HuH-7.5 (cell line): ENCODE results near the gene ST7.

Experiments
- DNase-seq: peaks from one replicate; pipeline ENCODE4 v3.0.0; 2011; ENCODE audit warnings: low spot score

Gene ST7

DNA sequence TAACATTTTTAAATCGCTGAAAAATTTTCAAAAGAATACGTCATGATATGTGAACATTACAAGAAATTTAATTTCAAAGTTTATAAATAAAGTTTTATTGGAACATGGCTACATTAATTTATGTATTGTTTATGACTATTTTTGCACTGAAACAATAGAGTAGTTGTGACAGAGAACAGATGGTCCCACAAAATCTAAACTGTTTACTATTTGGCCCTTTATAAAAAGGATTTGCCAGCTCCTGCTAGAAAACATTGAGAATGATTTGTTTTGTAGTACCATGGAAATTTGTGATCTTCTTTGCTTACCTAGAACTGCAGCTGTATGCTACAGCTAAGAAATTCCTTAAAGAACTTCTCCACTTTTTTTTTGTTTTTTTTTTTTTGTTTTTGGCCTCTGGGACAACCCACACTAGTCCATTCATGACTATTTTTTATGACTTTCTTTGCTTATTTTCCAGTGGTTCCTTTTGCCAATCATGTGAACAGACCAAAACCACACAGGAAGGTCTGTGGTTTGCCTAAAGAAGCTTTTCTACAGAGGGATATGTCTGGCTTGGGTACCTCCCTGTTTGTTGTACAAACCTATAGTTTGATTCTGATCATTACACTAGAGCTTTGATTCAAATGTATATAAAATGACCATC is 55.7 kb downstream of the ST7 start:
- DNase-seq = no peak

DNA sequence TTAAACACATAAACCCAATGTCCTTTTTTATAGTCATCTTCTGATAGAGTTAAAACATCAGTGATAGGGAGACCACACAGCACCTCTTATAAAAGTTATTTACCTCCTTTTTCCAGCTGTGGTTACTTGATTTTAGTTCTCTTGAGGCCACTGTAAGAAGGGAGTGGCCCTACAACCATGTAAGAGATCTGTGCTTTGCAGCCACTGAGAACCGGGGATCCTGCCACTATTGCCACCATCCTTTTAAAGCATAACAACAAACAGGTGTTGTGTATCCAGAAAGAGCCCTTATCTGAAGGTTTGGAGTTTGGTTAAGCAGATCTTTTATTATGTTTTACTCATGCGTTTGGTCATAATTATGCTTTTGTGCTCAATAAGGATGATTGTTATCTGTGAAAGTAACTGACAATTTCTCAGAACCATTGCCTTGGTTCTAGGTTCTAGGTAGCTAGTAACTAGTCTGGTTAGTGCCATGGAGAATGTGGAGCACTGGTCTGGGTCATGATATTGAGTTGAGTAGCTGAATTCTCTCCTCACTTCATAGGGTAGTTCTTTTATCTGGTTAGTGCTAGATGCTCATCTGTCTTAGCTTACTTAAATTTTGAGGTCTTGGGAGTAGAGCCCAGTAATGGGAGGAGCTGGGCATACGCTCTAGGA is 56.5 kb downstream of the ST7 start:
- DNase-seq = no peak

DNA sequence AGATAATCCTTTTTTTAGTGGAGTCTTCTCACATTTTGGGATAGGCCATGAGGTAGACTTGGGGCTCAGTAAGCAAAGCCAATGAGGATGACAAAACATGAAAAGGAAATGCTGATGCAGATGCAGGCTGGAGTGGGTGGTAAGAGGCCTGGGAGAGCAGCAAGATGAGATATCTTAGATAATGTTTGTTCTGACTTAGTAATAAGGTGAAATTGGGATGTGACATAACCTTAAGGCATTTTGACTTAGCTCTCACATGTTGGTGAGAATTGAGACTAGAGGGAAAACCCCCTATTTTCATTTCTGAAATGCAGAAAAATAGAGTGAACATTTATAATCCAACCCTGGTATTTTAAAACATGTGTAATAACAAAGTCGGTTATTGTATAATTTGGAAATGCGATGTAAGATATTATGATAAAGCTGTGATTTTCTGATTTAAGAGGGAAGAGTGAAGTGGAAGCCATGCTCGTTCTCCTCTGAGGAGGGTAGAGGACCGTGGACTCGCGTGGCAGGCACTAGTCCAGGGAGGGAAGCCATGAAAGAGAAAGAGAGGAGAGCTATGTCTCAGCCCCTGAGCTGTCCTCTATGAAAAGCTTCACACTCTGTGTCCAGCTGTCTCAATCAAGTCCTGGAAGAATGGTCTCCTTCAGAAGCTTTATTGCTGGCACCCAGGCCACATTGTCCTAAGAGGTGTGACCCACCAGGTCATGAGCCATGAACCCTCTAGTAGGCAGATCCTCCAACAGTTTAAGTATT is 57.3 kb downstream of the ST7 start:
- DNase-seq = no peak

DNA sequence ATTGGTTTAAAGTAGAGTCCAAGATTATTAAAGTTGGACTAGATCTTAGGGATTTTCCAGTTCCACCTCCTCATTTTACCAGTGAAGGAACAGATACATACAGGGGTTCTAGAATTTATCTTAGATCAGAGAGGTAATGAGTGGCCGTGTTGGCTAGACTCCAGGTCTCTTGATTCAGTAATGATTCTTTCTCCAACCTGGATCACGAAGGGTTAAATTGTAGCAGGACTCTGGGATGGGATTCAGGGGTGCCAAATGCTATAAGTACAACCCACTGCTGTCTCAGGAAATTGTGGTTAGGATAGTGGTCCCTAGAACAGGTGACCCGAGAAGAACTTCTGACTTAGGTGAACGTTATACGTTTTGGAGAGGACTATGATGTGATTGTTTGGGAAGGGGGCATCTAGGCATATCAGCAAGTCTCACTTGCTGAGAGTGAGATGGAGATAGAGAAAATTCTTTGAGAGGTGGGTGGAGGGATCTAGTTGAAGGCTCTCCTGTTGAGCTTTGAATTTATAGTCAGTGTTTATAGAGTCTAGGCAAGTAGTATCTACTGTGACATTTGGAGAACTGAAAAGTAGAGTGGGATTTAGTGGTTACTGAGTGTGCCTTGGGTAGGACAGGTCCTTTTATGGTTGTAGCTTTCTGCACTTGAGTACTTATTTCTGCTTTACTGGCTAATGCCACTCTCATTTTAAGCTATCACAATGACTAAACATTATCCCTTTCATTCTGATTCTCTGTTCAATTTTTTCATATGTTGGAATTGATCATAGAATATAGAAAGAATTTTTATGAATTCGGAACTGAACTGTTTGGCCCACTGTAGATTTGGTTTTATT is 58.3 kb downstream of the ST7 start:
- no peak for DNase-seq

DNA sequence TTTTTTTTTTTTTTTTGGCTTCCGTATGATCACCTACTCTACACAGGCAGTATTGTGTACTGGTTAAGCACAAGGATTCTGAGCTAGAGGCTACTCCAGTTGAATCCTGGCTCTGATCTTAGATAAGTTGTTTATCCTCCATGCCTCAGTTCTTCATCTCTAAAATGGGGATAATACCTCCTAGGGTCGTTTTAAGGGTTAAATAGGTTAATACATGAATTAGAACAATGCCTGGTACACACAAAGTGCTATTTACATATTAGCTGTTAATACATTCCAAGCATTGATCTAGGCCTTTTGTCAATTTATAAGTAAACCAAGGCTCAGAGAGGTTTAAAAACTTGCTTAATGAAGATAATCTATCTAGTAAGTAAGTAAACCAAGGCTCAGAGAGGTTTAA is 59.0 kb downstream of the ST7 start:
- no peak for DNase-seq

DNA sequence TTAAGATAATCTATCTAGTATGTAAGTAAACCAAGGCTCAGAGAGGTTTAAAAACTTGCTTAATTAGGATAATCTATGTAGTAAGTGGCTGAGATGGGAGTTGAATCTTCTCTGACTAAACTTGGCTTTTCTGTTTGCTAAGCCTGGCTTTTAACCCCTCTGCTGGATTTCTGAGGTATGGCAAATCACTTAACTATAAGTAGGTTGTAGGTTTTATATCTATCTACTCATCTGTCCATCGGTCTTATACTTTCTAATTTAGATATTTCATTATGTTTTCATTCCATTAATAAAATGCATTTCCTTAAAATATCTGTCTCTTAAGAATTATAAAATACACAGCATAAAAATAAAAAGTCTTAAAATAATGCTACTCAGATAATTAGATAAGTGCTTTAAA is 59.4 kb downstream of the ST7 start:
- DNase-seq = peak; percentile 30

DNA sequence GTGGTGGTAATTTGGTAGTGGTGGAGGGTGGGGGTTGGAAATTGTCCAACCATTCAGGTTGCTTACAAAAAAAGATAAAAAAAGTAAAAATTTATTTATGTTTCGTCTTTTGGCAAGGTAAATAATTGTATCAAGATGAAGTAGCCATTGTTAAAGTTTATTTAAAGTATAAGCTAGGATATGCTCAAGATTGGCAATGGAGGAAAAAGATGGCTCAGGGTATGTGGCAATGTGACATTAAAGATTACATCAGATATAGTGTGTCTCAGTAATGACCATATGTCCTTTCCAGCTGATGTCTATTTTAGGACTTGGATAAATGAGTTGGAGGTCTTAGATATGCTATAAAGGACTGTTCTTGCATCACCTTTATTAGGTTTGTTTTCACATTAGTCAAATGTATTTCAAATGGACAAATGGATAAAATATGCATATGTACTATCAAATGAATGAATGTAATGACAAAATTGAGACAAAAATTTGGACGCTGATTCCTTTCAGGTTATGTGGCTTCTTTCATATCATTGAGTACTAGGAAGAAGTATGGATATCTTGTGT is 60.9 kb downstream of the ST7 start:
- no peak for DNase-seq

DNA sequence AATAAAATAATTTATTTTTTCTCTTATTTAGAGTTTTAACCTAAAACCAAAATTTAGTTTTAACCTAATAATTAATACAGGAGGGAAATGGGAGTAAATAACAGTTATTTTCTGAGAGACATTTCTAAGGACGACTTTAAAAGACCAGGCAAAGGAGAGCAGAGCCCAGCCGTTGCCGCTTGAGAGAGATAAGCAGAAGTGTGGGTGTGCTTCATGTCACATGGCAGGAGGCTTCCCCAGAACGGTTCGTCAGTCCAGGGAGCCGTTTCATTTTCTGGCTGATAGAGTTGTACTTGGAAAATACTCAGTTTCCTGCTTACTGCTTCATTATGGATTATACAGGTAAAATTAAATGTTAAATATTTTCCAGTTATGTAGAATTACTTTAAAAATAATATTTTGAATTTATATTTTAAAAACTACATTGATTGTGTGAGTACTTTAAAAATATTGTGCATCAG is 61.4 kb downstream of the ST7 start:
- DNase-seq = no peak

DNA sequence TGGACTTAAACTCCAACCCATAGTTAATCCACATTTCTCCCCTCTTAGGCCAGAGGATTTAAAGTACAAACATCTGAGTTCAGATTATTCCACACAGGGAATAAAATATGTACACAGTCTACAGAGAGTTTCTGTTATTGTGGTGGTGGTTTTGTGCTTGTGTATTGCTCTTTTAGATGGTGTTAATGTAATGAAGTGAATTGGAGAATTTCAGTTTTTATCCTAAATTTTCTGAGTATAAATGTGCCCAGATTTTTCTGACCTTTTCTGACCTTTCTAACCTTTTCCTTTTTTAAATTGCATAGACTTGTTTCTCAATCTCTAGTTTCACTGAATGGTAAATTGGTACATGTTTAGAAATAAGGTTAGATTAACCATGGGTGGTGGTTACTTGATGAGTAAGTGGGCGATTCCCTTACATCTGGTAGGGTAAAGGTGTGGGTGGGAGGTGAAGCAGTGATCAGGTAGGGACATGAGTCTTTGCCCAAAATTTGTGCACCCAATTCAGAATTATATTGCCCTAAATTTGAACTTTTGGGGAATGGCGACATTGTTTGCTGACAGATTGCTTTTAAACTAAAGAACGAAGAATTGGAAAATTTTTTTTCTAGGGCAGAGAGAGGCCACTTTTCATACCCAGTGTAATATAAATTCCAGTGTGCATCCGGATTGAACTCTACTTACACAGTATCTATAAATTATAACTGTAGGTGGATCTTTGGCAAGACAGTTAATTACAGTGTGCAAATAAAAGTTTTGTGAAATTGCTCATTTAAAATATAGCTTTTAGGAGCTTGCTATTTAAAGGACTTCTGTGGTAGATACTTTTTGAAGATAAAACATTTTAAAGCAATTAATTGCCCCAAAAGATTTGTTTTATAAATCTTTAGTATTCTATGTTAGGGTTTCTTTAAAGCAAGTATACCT is 62.2 kb downstream of the ST7 start:
- DNase-seq = no peak

DNA sequence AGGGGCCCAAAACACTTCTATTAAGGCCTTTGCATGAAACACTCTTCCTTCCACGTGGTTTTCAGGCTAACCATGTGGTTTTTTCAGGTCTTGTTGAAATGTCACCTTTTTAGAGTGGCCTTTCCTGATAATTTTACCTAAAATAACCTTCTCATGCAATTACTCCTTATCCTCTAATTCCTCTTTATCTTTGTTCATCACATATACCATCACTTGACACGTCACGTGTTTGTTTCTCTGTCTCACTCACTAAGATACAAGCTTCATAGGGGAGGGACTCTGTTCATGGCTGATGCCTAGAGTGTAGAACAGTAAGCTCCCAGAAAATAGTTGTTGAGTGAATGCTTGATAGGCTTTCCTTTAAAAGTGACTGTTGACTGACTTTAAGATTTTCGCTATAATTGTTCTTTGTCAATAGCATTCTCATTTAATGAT is 63.7 kb downstream of the ST7 start:
- no peak for DNase-seq

DNA sequence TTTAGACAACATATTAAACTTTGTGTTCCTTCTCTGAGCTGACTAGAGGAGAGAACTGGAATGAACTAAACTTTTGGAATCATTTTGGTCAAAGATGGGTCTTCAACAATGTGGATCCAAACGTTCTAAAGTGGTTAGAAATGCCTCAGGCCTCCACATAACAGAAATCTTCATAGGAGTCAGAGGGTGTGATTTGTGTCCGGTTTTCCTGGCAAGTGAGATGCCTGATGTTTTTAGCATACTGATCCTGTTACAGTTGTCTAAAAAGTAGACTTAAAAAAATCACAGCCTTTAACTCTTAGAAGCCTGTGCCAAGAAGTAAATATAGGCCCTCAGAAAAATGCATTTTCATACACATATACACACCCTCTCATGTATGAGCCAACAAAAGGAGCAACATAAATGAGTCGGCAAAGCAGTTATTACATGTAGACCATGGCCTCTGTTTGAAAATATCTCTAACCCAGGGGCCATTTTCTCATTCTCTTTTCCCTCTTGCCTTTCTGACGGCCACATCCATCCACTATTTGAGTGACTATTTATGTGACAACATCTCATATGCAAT is 64.5 kb downstream of the ST7 start:
- DNase-seq = no peak

DNA sequence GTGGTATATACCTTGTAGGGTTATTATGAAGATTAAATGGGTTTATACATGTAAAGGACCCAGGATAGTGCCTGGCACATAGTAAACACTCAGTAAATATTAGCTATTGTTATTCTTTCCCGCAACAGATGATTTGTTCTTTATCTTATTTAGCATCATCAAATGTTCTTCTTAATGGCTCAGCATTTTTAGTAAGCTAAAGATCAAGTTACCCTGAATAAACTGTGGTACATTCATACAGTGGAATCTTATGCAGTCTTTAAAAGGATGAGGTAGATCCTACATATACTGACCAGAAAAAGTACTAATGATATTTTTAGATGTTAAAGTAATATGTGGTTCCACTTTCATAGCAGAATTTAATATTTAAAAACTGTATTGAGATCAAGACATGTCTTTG is 65.4 kb downstream of the ST7 start:
- DNase-seq = no peak

DNA sequence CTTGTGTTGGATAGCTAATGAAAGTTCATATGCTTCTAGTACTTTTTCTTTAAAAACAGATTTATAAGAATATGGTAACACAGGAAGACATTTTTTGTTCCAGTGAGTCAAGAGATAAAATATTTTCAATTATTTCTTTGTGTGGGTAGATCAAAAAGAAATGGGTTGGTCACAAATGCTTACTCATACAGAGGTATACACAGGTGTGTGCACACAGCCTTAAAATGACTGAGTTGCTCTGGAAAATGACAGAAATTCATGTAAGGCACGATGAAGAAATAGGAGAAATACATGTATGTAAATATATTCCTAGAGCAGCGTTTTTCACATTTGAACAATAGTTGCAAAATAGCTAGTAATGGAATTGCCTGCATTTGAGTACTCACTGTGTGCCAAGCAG is 66.0 kb downstream of the ST7 start:
- DNase-seq = no peak

DNA sequence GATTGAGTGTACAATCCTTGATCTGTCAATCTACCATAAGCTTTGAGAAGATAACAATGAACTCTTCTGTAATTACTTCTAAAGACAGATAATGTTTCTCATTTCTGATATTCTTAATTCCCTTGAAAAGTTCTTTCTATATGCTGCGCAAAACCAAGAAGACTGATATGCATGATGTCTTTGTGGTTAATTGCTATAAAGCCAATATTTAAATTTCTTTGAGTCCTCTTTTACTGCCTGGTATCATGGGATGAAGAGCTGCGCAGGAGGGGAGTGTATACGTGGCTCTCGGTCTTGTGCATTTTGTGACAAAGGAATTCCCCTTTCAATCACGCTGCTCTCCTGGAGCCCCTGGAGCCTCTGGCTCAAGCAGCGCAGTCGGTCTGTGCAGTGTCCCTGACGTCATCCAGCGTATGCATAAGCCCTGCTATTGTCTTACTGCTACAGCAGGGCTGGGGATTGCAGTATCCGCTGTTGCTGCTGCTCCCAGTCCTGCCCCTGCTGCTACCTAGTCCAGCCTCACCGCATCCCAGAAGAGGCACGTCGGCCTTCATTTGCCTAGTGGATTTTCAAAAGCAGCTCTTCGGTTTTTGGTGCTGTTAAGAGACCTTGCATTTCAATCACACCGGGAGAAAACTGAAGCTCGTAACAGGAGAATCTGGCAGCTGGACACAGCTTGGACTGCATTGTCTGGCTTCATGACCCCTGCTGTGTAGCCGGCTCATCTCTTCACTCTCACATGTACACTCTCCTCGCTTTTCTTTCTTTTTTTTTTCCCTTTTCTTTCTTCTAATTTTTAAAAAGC is 66.7 kb downstream of the ST7 start:
- no peak for DNase-seq

DNA sequence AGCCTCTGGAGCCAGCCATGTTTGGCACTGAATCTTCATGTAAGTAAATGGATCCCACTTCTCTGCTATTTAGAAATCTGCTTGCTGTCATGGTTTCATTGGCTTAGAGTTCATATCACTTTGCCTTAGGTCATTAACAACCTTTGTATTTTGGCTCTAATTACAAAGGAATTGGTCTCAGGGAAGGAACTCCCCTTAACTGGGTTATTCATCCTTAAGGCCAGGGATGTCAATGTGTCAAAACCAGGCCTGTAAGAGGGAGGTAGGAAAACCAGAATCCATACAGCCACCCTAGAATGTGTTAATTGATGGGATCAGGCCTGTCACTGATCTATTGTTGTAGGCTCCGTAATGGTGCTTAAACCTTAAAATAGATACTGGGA is 67.3 kb downstream of the ST7 start:
- no peak for DNase-seq

DNA sequence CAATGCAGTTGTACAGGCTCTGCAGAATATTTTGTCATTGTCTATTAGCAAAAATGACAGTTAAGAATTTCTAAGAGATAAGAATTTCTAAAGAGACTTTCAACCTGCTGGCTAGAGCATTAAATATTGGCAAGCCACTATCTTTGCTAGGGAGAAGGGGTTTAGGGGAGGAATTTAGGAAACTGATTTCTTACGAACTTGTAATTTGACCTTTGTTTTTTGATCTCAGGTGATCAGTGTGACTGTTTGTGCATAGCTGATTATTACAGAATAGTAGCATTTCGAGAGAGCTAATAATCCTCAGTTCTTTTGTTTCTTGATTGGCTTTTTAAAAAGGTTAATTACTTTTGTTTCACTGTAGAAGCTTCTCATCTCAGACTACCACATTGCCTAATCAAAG is 68.1 kb downstream of the ST7 start:
- DNase-seq = no peak

DNA sequence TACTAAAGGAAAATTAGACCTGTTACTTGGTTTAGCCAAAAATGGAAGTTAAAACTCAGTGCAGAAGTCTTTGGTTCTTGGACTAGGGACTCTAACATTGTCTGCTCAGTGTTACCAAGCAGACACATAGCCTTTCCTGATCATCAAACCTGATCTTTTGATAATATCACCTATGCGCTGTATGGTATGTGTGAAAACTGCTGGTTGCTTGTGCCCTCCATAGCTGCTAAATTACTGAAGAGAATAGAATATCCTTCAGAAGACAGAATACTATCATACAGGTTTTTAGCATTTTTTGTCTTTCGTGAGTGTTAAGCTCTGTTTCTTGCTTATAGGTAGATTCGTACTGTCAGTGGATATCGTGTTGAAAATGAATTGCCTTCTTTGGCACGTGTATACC is 68.7 kb downstream of the ST7 start:
- no peak for DNase-seq

DNA sequence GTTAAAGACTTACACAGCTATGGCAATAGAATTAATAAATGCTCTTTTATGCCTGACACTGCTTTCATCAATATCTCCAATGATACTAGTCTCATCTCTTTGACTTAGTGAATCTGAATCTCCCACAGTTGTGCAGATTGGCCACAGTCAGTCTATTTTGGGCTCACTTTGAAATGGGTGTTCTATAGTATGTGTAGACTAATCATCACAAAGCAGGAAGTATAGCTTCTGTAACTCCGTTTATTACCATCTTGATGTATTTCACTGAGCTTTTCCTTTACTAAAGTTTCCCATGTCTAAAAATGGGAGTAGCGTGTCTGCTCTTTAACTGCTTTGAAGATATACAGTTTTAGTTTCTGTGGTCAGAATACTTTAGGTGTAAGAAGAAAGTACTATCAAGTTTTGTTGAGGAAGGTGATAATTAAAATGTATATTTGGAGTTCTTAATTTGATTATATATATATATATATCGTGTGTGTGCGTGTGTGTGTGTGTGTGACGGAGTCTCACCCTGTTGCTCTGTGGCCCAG is 70.1 kb downstream of the ST7 start:
- no peak for DNase-seq

DNA sequence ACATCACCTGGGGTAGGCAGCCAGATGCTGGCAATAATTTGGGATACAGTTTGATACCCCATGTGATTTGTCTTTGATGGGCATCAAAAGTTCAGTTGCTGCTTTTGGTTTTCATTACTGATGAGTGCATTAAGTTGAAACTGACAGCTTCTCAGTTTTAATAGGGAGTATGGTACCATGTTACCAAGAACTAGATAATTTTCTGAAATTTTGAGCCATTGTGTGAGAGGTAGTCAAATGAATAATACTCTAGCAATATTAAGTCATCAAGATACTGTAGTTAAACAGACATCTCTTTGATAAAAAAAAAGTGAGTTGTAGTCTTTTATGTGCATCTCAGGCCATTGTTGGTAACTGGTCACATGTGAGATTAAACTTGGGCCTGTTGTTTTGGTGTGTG is 71.5 kb downstream of the ST7 start:
- no peak for DNase-seq

DNA sequence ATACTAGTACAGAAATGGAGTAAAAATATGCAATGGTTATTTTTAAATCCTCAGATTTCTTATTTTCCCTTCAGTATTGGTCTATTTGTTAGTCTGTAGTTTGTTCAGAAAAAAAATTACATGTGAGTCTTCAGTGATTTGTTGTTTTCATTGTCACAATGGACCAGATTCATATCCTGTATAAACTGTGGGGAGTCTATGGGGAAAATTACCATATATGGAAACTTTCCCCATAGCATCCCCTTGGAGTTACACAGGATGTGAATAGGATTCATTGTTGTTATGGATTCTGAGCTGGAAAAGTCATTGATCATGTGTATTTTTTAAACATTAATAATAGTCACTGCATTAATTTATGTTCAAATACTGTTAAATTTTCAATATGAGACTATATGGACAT is 72.6 kb downstream of the ST7 start:
- no peak for DNase-seq
